WTC11 (cell line): ENCODE measurements around the gene CLEC4A. TPM values are rescaled to one million over a fixed set of nuclear protein-coding genes. Genes with fewer than 3 reads are reported as not detected.
"Not testable (repeated sequence)": the region's sequence is repeated elsewhere in the genome, so short reads cannot be mapped to it uniquely, and the experiment has no call there.

ENCODE experiments used
- ATAC-seq: fragments of 200-7000 bp; cut with Tn5 transposase; 2 replicates; pipeline ENCODE4 v1.10.0; 2021; ENCODE audit warnings: mild to moderate bottlenecking, moderate library complexity
- CTCF ChIA-PET: fragments of 300-600 bp; sonication (Branson Sonifier 250); formaldehyde crosslinking; loops from one replicate; lab custom pipeline; 2021; ENCODE audit warnings: antibody characterized with exemption; lab: Charles Lee
- POLR2A ChIA-PET: fragments of 350-600 bp; sonication (Branson Sonifier 250); formaldehyde crosslinking; loops from one replicate; lab custom pipeline; 2021; ENCODE audit warnings: antibody characterized with exemption; lab: Charles Lee
- DNase-seq: peaks from one replicate; pipeline ENCODE4 v3.0.0; 2021; ENCODE audit warnings: low spot score
- H3K27ac Mint-ChIP-seq: 2 replicates; pipeline ENCODE4 v1.8.0; 2021; ENCODE audit warnings: mixed read lengths
- H3K27me3 Mint-ChIP-seq: 2 replicates; pipeline ENCODE4 v1.8.0; 2021; ENCODE audit warnings: low read depth, mild to moderate bottlenecking, moderate library complexity, mixed read lengths
- H3K36me3 Mint-ChIP-seq: 2 replicates; pipeline ENCODE4 v1.8.0; 2021; ENCODE audit warnings: mixed read lengths
- H3K4me1 Mint-ChIP-seq: 2 replicates; pipeline ENCODE4 v1.8.0; 2022; ENCODE audit warnings: mixed read lengths
- H3K4me3 Mint-ChIP-seq: 2 replicates; pipeline ENCODE4 v1.8.0; 2021; ENCODE audit warnings: mild to moderate bottlenecking, moderate library complexity, mixed read lengths
- H3K9me3 Mint-ChIP-seq: 2 replicates; pipeline ENCODE4 v1.8.0; 2021; ENCODE audit warnings: mixed read lengths
- AFF4 ChIP-seq: sonication (generic); formaldehyde crosslinking; IDR thresholded peaks from 2 replicates; pipeline ENCODE4 v1.8.1; 2023; ENCODE audit warnings: mild to moderate bottlenecking, missing genetic modification reagents, borderline replicate concordance
- GRHL2 ChIP-seq: fragments of 250-450 bp; sonication (Bioruptor Pico); IDR thresholded peaks from 2 replicates; pipeline ENCODE4 v1.8.0; 2022; ENCODE audit warnings: mild to moderate bottlenecking, moderate library complexity; ENCODE audit not compliant: insufficient replicate concordance, severe bottlenecking
- IRF1 ChIP-seq: sonication (generic); formaldehyde crosslinking; IDR thresholded peaks from 2 replicates; pipeline ENCODE4 v1.8.0; 2023; ENCODE audit warnings: missing genetic modification reagents
- OVOL2 ChIP-seq: fragments of 250-450 bp; sonication (Bioruptor Pico); IDR thresholded peaks from 2 replicates; pipeline ENCODE4 v1.9.0; 2021; ENCODE audit warnings: mild to moderate bottlenecking, borderline replicate concordance
- PRRX2 ChIP-seq: fragments of 250-450 bp; sonication (Bioruptor Pico); IDR thresholded peaks from 2 replicates; pipeline ENCODE4 v1.8.0; 2021; ENCODE audit warnings: mild to moderate bottlenecking
- SMAD3 ChIP-seq: sonication (generic); formaldehyde crosslinking; IDR thresholded peaks from 2 replicates; pipeline ENCODE4 v1.8.0; 2022; ENCODE audit warnings: missing genetic modification reagents, mild to moderate bottlenecking, borderline replicate concordance
- SP1 ChIP-seq: sonication (generic); formaldehyde crosslinking; conservative IDR thresholded peaks from 2 replicates; pipeline ENCODE4 v1.8.1; 2022; ENCODE audit warnings: missing genetic modification reagents
- ZBTB43 ChIP-seq: sonication (generic); formaldehyde crosslinking; IDR thresholded peaks from 2 replicates; pipeline ENCODE4 v1.8.1; 2023; ENCODE audit warnings: mild to moderate bottlenecking, missing genetic modification reagents
- ZNF121 ChIP-seq: sonication (generic); formaldehyde crosslinking; IDR thresholded peaks from 2 replicates; pipeline ENCODE4 v1.8.0; 2023; ENCODE audit warnings: missing genetic modification reagents
- ZNF281 ChIP-seq: sonication (generic); formaldehyde crosslinking; IDR thresholded peaks from 2 replicates; pipeline ENCODE4 v1.8.0; 2023; ENCODE audit warnings: mild to moderate bottlenecking, missing genetic modification reagents
- ZNF317 ChIP-seq: sonication (generic); formaldehyde crosslinking; IDR thresholded peaks from 2 replicates; pipeline ENCODE4 v1.8.1; 2023; ENCODE audit warnings: low read depth, mild to moderate bottlenecking, moderate library complexity, missing genetic modification reagents, borderline replicate concordance
- ZNF425 ChIP-seq: fragments of 250-450 bp; sonication (Bioruptor Pico); conservative IDR thresholded peaks from 2 replicates; pipeline ENCODE4 v1.9.0; 2021; ENCODE audit warnings: mild to moderate bottlenecking
- total RNA-seq: library from RNA; stranded (reverse); gene quantifications from 3 replicates; pipeline ENCODE4 v1.2.3, GENCODE V29; 2021

Gene CLEC4A
- total RNA-seq, 1 experiment from 2014 or later, result 0.44 TPM

- TF ChIP-seq SMAD3 (CRISPR knock-in tag), result no peak
- ChIA-PET POLR2A (no interaction called here), CTCF (no interaction called here)
- Mint-ChIP-seq H3K27ac (no peak overlapping the region), H3K4me3 (no peak overlapping the region), H3K4me1 (peaks cover 9% of the 10 kb centered on the region), H3K9me3 (no peaks in the 10 kb centered on the region), H3K36me3 (peaks cover 23% of the 10 kb centered on the region), H3K27me3 (no peaks in the 10 kb centered on the region)
- ATAC-seq (no peak), DNase-seq (no peak)
These were observed 35.8 kb upstream of the CLEC4A start for GRCh38 chr12:8087666-8088065.

GRCh38 chr12:8088574-8088973 lies 34.8 kb upstream of the CLEC4A start:
- POLR2A ChIA-PET, result no interaction called here
- H3K36me3 Mint-ChIP-seq, result peaks cover 30% of the 10 kb centered on the region
- TF ChIP-seq ZNF317 (no peak), ZNF121 (no peak), AFF4 (CRISPR knock-in tag) (no peak), ZBTB43 (CRISPR knock-in tag) (no peak), ZNF425 (no peak), OVOL2 (CRISPR knock-in tag) (no peak), SP1 (CRISPR knock-in tag) (no peak), ZNF281 (CRISPR knock-in tag) (no peak), GRHL2 (CRISPR knock-in tag) (no peak), PRRX2 (CRISPR knock-in tag) (no peak), IRF1 (CRISPR knock-in tag) (no peak)
- no peak for DNase-seq
- no peaks in the 10 kb centered on the region for H3K27me3 Mint-ChIP-seq
- no peaks in the 10 kb centered on the region for H3K9me3 Mint-ChIP-seq
- H3K4me3 Mint-ChIP-seq, result no peak overlapping the region
- CTCF ChIA-PET, result no interaction called here
- H3K27ac Mint-ChIP-seq, result no peak overlapping the region
- no peak for ATAC-seq
- 0 out of 2 replicates have a peak, but pooled peaks cover 4% of the 10 kb centered on the region for H3K4me1 Mint-ChIP-seq

GRCh38 chr12:8089277-8089676 lies 34.1 kb upstream of the CLEC4A start:
- DNase-seq, H3K4me1 Mint-ChIP-seq, H3K27ac Mint-ChIP-seq, POLR2A ChIA-PET, H3K9me3 Mint-ChIP-seq, CTCF ChIA-PET, ATAC-seq, H3K27me3 Mint-ChIP-seq, H3K4me3 Mint-ChIP-seq: not testable (repeated sequence)
- H3K36me3 Mint-ChIP-seq, result peaks cover 35% of the 10 kb centered on the region
